Suppressor macrophage treated with lipopolysaccharide for 1 hour (primary cell): Measurements from ENCODE around the gene KIF21A.
A peak's percentile ranks its signal among the peaks of the same experiment; 100 is the strongest.

ENCODE experiments used
- DNase-seq, 3 donors: peaks; one replicate each; pipeline ENCODE4 v3.0.0-alpha.2; 2020 to 2022

The KIF21A gene

GRCh38 chr12:39383114-39383513 is 59.8 kb downstream of the KIF21A start:
- DNase-seq, result no peak

- DNase-seq, result no peak
Measured at GRCh38 chr12:39380090-39380489, 62.8 kb downstream of the KIF21A start.

- DNase-seq, result no peak
Measured at GRCh38 chr12:39378341-39378740, 64.6 kb downstream of the KIF21A start.

- DNase-seq, result no peak
Measured at GRCh38 chr12:39375206-39375808, 67.6 kb downstream of the KIF21A start.

- DNase-seq, result no peak
Measured at GRCh38 chr12:39372929-39373328, 70.0 kb downstream of the KIF21A start.

GRCh38 chr12:39372204-39372925 is 70.6 kb downstream of the KIF21A start:
- no peak for DNase-seq

- no peak for DNase-seq
Measured at GRCh38 chr12:39369756-39370155, 73.2 kb downstream of the KIF21A start.

- no peak for DNase-seq
Measured at GRCh38 chr12:39368891-39369290, 74.0 kb downstream of the KIF21A start.

GRCh38 chr12:39368096-39368495 is 74.8 kb downstream of the KIF21A start:
- no peak for DNase-seq

GRCh38 chr12:39367494-39367893 is 75.4 kb downstream of the KIF21A start:
- DNase-seq, result no peak

- no peak for DNase-seq
Measured at GRCh38 chr12:39365364-39366001, 77.4 kb downstream of the KIF21A start.

- no peak for DNase-seq
Measured at GRCh38 chr12:39364196-39364595, 78.7 kb downstream of the KIF21A start.

- DNase-seq, result no peak
Measured at GRCh38 chr12:39359645-39360044, 83.3 kb downstream of the KIF21A start.

GRCh38 chr12:39357041-39357440 is 85.9 kb downstream of the KIF21A start:
- DNase-seq, result no peak

- DNase-seq, result no peak
Measured at GRCh38 chr12:39355841-39356240, 87.1 kb downstream of the KIF21A start.

GRCh38 chr12:39354955-39355354 is 88.0 kb downstream of the KIF21A start:
- no peak for DNase-seq

GRCh38 chr12:39352471-39353017 is 90.4 kb downstream of the KIF21A start:
- DNase-seq, result peak in 1 of 3 donors; percentile 8

- no peak for DNase-seq
Measured at GRCh38 chr12:39351153-39351552, 91.8 kb downstream of the KIF21A start.

GRCh38 chr12:39348941-39349626 is 93.8 kb downstream of the KIF21A start:
- DNase-seq, result no peak

- DNase-seq, result no peak
Measured at GRCh38 chr12:39348523-39348922, 94.4 kb downstream of the KIF21A start.

- DNase-seq, result no peak
Measured at GRCh38 chr12:39344926-39345325, 98.0 kb downstream of the KIF21A start.

GRCh38 chr12:39343665-39344064 is 99.3 kb downstream of the KIF21A start:
- no peak for DNase-seq

- DNase-seq, result no peak
Measured at GRCh38 chr12:39341761-39342160, 101.2 kb downstream of the KIF21A start.
